ENCODE data around the gene AGAP1.

AGAP1 gene

GRCh38 chr2:235553291-235553690 is 59.4 kb downstream of the AGAP1 start:
- DNase-seq, result no peak

GRCh38 chr2:235553696-235554100 is 59.9 kb downstream of the AGAP1 start:
- DNase-seq, result no peak

GRCh38 chr2:235554385-235554784 is 60.5 kb downstream of the AGAP1 start:
- no peak for DNase-seq

GRCh38 chr2:235554936-235555335 is 61.1 kb downstream of the AGAP1 start:
- no peak for DNase-seq

GRCh38 chr2:235555371-235555770 is 61.5 kb downstream of the AGAP1 start:
- no peak for DNase-seq

GRCh38 chr2:235556086-235556485 is 62.2 kb downstream of the AGAP1 start:
- DNase-seq, result no peak

- DNase-seq, result no peak
Observed at GRCh38 chr2:235556901-235557300, 63.1 kb downstream of the AGAP1 start.

- no peak for DNase-seq
Observed at GRCh38 chr2:235557903-235558302, 64.1 kb downstream of the AGAP1 start.

- DNase-seq, result no peak
Observed at GRCh38 chr2:235558572-235558971, 64.7 kb downstream of the AGAP1 start.

- DNase-seq, result no peak
Observed at GRCh38 chr2:235560345-235560744, 66.5 kb downstream of the AGAP1 start.

GRCh38 chr2:235561450-235561849 is 67.6 kb downstream of the AGAP1 start:
- no peak for DNase-seq

- no peak for DNase-seq
Observed at GRCh38 chr2:235562065-235562747, 68.4 kb downstream of the AGAP1 start.

GRCh38 chr2:235563056-235563910 is 69.4 kb downstream of the AGAP1 start:
- DNase-seq, result no peak

- DNase-seq, result no peak
Observed at GRCh38 chr2:235564066-235564465, 70.2 kb downstream of the AGAP1 start.

GRCh38 chr2:235564884-235565530 is 71.2 kb downstream of the AGAP1 start:
- DNase-seq, result no peak

- DNase-seq, result no peak
Observed at GRCh38 chr2:235566415-235566814, 72.6 kb downstream of the AGAP1 start.

- no peak for DNase-seq
Observed at GRCh38 chr2:235566931-235567495, 73.2 kb downstream of the AGAP1 start.

GRCh38 chr2:235567842-235568241 is 74.0 kb downstream of the AGAP1 start:
- no peak for DNase-seq

GRCh38 chr2:235568431-235568830 is 74.6 kb downstream of the AGAP1 start:
- no peak for DNase-seq

- DNase-seq, result no peak
Observed at GRCh38 chr2:235569837-235570236, 76.0 kb downstream of the AGAP1 start.

GRCh38 chr2:235570256-235570655 is 76.4 kb downstream of the AGAP1 start:
- DNase-seq, result no peak

GRCh38 chr2:235570966-235571692 is 77.3 kb downstream of the AGAP1 start:
- no peak for DNase-seq

- DNase-seq, result no peak
Observed at GRCh38 chr2:235572592-235572991, 78.7 kb downstream of the AGAP1 start.

All from CD4-positive, alpha-beta T cell treated with Interleukin-6 for 4 hours (primary cell).